NCI-H526 treated with DMSO at 0.1 percent for 48 hours (cell line): ENCODE results near the gene CDH16.
"Not testable (repeated sequence)": the region's sequence is repeated elsewhere in the genome, so short reads cannot be mapped to it uniquely, and the experiment has no call there.

Experiments used
- DNase-seq: peaks from one replicate; lab custom pipeline; 2025; lab: John Stamatoyannopoulos, UW

The CDH16 gene

DNA sequence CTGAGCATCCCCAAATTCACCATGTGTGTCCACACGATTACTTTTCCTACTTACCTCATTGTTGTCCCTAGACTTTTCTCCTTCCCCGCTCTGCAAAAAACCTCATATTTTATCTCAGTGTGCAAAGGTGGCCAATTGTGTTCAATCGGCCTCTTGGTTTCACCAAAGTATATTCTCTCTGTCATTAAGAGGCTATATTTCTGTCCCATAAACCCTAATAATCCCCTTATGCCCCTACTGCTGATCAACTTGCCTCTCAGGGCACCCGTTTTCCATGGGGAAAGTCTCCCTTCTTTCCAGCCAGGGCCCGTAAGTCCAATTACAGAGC, 28.3 kb upstream of the CDH16 start:
- no peak for DNase-seq

DNA sequence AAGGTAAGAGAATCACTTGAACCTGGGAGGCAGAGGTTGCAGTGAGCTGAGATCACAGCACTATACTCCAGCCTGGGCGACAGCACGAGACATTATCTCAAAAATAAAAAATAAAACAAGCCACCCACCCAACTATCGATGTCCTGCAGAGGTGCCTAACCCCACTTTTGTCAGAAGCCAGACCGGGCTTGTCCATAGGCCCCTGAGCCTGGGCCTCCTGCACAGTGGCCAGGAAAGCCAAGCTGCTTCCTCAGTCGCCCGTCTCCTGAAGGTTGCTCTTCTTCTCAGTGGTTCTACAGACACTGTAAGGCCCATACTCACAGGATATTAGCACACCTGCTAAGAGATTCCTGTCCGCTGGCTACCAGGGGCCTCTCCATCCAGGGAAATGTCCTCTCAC, 27.9 kb upstream of the CDH16 start:
- no peak for DNase-seq

DNA sequence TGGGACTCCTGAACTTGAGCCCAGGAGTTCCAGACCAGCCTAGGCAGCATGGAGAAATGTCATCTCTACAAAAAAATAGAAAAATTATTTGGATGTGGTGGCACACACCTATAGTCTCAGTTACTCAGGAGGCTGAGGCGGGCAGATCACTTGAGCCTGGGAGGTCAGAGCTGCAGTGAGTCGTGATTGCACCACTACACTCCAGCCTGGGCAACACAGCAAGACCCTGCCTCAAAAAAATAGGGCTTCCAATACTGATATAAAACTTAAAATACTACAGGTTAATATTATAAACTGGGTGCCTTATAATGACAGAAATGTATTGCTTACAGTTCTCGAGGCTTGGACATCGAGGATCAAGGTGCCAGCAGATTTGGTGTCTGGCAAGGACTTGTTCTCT, 27.3 kb upstream of the CDH16 start:
- DNase-seq: no peak

DNA sequence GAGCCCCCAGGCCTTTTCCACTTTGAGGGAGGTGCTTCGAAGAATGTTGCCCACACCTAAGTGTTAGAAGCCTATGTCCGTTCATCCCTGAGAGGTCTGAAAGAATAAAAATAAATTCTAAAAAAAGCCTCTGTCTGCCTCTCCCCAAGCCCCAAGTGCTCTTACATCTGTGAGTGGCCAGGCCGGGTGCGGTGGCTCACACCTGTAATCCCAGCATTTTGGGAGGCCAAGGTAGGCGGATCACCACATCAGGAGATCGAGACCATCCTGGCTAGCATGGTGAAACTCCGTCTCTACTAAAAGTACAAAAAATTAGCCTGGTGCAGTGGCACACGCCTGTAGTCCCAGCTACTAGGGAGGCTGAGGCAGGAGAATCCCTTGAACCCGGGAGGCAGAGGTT, 26.3 kb upstream of the CDH16 start:
- not testable (repeated sequence) for DNase-seq

DNA sequence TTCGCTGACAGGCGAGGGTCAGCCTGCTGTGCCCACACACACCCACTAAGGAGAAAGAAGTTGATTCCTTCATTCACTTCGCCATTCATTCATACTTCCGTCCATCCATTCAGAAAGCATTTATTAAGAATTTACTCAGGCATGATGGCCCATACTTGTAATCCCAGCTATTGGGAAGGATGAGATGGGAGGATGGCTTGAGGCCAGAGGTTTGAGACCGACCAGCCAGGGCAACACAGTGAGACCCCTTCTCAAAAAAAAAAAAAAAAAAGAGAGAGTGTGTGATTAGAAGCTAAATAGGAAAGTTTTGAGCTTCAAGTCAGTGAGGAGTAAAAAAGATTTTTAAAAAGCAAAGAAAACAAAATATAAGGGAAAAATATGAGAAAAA, 25.4 kb upstream of the CDH16 start:
- no peak for DNase-seq

DNA sequence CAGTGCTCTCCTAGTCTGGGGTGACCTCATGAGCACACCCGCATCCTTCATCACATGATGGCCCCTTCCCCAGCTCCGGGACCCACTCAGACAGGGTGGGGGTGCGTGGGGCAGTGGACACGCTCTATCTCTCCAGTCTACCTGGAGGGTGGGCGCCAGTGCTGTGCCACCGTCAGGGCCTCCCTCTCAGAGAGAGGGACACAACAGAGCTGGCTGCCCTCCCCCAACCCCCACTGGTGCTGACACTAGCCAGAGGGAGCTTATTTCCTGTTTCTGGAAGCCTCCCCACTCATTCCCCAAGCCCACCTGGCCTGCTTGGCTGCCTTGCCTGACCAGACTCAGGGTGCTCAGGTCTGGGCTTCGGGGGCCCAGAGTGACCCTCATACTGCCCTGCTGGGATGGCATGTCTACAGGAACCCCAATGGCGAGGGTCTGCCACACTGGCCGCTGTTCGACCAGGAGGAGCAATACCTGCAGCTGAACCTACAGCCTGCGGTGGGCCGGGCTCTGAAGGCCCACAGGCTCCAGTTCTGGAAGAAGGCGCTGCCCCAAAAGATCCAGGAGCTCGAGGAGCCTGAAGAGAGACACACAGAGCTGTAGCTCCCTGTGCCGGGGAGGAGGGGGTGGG, 24.9 kb upstream of the CDH16 start:
- DNase-seq: no peak

DNA sequence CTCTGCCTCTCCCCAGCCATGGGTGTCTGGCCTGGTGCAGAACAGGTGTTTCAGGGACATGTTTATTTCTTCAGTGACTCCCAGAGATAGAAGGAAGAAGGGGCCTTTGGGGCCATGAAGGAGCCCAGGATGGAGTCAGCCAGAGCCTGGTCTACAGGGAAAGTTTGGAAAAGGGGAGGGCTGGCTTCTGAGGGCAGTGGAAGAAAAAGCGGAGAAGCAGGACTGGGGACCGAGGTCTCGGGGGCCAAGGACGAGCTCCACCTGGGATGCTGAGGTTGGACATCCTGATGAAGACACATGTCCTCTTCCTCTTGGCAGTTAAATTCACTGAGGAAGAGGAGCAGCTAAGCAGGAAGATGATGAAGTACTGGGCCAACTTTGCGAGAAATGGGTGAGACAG, 24.3 kb upstream of the CDH16 start:
- no peak for DNase-seq

DNA sequence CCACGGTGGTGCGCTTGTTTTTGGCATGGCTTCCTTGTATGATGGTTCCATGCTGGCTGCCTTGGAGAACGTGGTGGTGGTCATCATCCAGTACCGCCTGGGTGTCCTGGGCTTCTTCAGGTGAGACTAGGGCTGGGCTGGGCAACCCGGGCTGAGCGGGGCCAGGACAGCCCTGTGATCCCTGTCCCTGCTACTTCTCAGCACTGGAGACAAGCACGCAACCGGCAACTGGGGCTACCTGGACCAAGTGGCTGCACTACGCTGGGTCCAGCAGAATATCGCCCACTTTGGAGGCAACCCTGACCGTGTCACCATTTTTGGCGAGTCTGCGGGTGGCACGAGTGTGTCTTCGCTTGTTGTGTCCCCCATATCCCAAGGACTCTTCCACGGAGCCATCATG, 21.6 kb upstream of the CDH16 start:
- no peak for DNase-seq

DNA sequence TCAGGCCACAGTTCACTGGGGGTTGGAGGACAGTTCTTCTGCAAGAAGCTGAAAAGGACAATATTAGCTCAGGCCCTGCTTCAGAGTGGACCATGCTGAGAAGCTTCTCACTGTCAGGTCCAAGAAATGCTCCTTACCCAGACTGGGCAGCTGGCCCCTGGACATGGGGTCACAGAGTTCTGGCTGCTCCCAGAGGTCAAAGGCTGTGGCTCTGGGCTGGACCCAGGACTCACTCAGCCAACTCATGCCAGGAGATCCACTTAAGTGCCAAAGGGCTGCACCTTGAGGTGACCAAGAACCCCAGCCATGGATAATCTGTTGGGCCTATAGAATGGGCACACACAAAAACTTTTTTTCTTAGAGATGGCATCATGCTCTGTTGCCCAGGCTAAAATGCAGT, 20.7 kb upstream of the CDH16 start:
- no peak for DNase-seq

DNA sequence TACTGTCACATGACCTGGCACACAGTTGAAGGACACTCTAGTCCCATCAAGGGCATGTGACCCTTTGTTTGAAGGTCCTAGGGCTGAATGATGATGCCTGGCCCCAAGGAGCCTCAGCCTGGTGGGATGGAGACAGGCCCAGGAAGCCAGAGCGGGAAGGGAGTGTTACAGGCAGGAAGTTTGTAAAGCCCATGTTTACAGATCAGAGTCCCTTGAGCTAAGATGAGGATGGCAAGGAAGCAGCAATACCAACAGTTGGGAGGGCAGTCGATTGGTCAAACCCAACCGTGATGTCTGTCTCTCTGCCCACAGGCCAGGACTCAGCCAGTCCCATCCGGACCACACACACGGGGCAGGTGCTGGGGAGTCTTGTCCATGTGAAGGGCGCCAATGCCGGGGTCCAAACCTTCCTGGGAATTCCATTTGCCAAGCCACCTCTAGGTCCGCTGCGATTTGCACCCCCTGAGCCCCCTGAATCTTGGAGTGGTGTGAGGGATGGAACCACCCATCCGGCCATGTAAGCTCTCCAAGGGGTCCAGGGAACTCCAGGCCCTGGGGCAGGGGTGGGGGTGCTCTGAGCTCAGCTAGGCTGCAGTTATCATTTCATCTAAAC, 19.1 kb upstream of the CDH16 start:
- DNase-seq: no peak

DNA sequence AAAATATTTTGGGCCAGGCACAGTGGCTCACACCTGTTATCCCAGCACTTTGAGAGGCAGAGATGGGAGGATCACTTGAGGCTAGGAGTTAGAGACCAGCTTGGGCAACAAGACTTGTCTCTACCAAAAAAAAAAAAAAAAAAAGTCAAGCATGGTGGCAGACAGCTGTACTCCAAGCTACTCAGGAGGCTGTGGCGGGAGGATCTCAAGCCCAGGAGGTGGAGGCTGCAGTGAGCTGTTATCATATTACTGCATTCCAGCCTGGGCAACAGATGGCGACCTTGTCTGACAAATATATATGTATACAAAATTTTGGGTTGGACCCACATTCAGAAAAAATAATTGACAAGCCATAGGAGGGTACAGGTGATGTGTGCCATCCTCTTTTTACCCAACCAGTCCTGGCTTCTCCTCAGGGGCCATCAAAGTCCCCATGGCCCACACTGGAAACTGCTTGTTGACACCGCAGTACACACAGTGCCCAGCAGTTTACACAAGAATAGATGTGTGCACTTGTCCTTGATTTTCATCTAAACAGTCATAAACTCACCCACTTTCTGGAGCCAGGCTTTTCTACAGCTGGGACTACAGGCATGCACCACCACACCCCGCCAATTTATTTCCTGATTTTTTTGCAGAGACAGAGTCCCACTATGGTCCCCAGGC, 18.3 kb upstream of the CDH16 start:
- no peak for DNase-seq

DNA sequence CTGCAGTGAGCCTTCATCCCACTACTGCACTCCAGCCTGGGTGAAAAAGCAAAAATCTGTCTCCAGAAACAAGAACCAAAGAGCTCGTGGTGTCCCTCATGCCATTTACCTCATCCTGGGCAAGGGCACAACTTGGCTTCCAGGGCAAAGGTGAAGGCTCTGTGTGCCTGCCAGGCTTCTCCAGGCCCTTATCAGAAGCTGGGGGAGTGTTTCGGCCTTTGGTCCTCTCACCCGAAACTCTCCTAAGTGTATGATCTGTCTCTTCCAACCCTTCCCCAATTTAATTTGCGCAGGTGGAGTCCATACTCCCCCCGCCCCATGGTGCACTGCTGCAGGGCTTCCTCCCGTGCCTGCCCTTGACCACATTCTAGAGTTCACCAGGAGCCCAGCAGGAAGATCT, 17.8 kb upstream of the CDH16 start:
- DNase-seq: no peak

DNA sequence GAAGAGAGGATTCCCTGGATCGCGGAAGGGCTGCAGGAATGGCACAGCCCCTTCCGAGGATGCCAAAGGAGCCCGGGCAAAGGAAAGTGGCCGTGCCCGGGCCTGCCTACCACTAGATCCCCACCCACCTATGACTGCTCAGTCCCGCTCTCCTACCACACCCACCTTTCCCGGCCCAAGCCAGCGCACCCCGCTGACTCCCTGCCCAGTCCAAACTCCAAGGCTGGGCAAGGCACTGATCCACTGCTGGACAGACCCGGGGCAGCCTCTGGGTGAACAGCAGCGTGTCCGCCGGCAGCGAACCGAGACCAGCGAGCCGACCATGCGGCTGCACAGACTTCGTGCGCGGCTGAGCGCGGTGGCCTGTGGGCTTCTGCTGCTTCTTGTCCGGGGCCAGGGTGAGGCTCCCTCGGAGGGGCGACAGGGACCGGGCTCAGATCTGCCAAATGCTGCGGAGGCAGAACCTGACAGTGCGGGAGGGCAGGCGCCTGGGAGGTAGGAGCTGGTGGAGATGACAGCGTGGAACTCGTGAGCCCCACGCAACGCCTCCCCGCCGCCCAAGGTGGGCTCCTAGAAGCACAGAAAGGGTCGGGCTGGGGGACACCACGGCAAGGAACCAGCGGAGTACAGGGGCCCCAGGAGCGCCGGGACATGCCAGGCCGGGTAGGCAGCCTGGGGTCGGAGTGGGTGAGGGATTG, 16.8 kb upstream of the CDH16 start, which contains the start of gene CES2:
TSS of gene CES2 (plus strand) at position 203 of the 698 bp plus-strand sequence. CDS start at position 323, 120 bp downstream.
- DNase-seq: no peak

DNA sequence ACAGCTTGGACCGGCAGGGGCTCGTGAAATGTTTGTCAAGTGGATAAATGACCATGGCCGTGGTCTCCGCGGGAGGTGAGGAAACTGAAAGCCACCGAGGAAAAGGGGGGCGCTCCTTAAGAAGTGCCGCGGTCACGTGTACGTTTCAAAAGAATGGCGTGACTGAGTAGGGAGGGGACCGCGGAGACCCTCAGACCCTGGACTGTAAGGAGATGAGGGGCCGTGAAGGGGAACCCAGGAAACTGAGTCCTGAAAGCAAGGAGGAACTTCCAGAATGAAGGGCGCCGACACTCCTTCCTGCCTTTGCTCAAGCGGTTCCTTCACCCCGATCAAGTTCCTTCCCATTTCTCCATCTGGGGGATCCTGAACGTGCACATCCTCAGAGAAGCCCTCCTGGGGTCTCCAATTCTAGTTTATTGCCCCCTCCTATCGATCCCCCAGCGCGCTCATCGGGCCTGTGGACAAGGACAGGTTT, 16.2 kb upstream of the CDH16 start:
- DNase-seq: not testable (repeated sequence)

DNA sequence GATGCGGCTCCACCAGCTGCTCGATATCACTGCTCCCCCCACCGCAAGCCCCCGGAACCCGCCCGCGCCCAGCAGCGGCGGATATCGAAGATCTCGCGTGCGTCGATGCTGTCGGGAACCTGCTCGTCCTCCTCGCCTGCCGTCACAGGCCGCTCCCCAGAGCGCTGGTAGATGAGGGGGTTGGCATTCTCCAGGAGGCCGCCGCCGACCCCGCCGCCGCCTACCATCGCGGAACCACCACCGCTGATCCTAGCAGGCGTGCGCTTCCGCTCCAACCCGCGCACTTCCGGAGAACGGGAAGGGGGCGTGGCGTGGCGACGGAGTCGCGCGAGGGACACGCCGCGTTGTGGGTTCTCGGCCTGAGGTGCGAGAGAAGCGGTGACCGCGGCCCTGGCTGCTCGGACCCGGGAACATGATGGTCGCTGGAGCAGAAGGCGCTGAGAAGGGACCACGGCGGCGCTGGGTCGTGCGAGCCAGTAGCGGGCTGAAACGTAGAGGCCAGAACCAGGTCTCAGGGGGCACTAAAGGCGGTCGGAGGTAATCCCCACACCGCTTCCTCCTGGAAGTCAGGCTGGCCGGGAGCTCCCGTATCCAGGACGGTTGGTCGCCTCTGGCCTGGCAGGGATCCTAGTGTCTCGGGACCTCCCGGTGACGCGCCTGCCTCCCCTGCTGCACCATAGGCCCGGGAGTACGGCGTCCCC, 15.6 kb upstream of the CDH16 start, which contains the start of gene CIAO2B:
TSS of gene CIAO2B (minus strand) at position 265 of the 701 bp plus-strand sequence. CDS start at position 227, 38 bp downstream.
- peak; percentile 21 for DNase-seq

DNA sequence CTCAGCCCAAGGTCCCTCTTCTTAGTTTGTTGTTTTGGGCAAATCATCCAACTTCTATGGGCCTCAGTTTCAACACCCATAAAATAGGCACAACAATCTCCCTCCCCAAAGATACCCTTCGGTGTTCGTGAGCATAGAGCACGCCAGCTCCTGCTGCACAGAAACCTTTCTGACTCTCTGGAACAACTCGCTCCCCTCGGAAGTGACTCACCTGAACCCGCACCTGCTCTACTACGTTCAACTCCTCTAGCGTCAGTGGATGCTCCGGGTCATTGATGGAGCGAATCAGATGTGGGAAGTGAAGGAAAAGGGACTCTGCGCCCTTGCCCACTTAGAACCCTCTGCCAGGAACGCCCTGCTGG, 15.1 kb upstream of the CDH16 start:
- DNase-seq: no peak

DNA sequence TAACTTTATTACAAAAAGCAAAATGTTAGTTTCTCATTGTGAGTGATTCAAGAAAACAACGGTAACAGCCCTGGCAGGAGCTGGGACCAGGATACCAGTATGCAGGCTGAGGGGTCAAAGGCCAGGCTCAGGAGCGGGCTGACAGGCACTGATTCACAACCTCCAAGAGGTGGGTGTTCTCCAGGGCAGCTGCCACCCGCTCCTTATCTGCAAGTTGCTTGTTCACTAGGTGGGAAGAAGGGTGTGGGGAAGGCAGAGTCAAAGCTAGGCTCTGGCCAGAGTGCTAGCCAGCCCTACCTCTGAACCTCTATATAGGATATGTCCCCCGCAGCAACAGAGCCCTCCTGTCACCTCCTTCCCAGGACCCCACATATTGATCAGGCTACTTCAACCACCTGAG, 13.4 kb upstream of the CDH16 start:
- DNase-seq: no peak

DNA sequence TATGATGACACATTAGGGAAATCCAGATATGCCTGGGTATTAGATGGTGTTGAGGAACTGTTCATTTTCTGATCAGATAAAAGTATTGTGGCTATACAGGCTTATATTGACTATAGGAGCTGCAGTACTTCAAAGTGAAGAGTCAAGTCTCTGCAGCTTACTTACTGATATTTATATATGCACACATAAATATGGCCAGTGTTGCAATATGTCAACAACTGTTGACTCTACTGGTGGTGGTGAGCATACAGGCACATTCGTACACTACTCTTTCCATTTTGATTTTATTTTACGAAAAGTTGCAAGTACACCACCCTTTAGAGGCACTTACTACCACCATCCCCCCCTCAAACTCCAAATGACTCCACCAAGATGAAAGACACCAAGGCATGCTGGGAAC, 13.0 kb upstream of the CDH16 start:
- DNase-seq: no peak

DNA sequence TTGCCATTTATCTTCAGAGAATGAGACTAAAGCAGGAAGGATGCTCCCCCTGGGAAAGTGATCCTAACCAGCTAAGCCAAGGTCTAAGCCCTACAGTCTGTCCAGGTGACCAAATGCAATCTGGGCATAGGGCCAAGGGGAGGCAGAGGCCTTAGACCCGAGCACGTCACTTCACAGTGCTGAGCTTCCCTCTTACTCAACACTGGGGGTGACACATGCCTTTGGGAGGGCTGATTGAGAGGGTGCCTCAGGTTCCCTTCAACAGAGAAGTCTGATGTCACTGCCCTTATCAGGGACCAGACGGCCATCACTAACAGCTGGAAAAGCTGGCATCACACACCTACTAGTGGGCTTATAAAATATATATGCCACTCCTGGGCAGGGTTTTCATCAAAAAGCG, 11.5 kb upstream of the CDH16 start:
- DNase-seq: no peak

DNA sequence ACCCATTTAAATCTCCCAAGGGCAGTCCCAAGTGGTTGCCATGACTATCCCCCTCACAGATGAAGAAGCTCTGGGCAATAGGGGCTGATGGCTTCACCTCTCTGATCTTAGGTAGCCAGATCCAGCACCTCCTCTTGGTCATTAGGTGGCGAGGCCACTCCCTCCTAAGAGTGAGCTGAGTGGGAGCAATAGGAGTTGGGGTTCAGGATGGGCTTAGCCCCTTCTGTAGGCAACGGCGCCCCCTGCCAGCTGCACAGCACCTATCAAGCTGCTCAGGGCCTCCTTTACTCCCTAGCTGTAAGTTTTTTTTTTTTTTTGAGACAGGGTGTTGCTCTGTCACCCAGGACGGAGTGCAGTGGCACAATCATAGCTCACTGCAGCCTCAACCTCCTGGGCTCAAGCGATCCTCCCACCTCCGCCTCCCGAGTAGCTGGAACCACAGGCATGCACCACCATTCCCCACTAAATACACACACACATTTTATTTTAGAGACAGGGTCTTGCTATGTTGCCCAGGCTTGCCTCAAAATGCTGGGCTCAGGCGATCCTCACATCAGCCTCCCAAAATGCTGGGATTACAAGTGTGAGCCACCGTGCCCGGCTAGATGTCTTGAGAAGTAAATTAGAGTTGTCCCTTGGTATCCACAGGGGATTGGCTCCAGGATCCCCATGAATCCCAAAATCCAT, 10.2 kb upstream of the CDH16 start:
- DNase-seq: no peak

DNA sequence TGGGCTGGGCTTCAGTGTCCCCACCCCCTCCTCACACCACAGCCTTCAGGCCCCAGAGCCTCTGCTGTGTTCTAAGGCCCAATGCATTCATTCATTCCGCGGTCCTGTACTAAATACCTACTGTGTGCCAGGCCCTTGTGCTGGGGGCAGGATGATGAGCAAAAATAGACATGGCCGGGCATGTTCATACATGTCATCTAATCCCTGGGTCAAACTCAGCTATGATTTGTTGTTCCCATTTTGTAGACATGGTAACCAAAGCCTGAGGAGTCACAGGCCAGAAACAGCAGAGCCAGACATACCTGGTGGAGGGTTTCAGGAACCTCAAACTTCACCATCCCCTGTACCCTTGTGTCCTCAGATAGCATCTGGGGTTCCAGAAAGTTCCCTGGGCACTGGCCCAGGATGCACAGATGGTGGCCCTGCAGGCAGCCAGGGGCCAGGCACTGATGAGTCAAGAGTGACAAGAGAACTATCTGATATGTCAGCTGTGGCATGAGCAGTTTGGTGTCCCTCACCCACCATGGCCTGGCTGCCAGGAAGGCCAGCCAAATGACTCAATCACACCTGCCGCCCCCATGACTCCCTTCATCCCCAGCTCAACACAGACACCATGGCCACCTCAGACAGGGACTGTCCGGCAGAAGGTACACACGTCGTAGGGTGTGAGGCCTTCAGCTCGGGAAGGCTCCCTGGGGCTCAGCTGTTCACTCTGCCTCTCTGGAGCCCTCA, 9.4 kb upstream of the CDH16 start:
- no peak for DNase-seq
